ENCODE results near the gene TOX2.
A peak's percentile ranks its signal among the peaks of the same experiment; 100 is the strongest.

TOX2 gene

DNA sequence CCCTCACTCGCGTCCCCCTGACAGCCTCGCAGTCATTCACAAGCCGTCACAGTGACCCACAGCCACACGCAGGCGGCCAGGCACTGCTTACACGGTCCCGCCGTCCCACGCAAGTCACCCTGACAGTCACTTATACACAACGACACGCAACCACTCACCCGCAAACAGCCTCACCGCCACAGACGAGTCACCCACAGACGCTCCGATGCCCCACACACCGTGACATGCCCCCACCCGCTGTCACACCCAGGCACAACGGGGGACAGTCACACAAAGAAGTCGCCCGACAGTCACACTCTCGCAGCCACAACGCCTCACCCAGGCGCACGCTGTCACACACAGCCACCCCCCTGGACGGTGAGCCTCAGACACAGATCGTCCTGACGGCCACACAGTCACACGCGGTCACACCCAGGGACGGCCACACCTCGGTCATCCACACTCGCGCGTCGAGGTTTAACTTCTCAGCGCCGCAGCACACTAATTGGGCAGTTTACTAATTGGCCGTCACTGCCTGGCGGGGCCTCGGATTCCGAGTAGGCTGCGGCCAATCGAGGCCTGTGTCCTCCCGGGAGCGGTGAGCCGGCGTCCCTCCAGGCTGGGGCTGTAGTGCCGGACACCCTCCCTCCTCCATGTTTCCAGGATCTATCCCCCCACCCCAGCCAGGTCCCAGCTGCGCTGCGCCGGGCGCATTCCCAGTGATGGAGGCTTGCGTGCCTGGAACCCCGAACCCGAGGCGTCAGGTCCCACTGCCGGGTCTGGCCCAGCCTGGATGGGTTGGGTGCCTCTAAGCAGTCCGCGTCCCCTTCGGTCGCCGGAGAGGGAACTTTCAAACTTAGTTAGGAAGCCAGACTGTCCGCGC is 790 bp downstream of the TOX2 start:
- DNase-seq (ENCODE audit: extremely low read depth in 1 of 2, low read depth in 1 of 2): peak in 1 of 2 donors; percentile 4

DNA sequence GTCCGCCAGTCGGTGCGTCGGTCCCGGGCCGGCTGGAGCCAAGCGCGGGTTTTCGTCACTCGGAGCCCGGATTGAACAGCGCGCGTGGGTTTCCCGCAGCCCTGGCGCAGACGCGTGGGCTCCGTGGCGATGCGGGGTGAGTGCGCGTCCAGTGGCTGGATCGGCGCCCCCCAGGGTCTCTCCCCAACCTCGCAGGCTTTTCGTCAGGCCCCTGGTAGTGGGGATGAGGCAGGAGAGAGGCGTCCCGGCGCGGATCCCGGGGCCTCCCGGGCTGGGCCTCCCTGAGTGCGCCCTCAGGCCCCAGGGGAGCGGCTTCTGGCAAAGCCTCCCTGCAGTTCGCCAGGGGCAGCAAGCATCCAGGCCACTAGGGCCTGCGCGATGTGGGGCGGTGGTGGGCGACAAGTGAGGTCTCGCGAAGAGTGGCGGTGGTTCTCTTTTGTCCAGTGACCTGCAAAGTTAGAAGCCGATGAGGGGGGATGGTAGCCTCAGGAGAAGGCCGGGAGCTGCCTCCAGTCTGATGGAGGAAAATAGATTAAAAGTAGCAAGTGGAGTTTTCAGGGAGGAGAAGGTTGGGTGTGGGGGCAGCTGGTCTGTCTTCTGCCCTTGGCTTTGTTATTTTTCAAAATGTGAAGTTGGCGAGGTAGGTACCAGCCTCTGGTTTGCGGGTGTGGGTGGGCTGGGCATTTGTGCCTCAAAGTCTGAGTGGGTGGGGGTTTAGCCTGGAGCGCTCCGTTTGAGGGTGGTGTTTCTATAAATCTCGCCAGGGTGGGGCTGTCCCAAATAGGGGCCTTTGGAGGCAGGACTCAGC is 1.6 kb downstream of the TOX2 start:
- no peak for DNase-seq (ENCODE audit: extremely low read depth in 1 of 2, low read depth in 1 of 2)

DNA sequence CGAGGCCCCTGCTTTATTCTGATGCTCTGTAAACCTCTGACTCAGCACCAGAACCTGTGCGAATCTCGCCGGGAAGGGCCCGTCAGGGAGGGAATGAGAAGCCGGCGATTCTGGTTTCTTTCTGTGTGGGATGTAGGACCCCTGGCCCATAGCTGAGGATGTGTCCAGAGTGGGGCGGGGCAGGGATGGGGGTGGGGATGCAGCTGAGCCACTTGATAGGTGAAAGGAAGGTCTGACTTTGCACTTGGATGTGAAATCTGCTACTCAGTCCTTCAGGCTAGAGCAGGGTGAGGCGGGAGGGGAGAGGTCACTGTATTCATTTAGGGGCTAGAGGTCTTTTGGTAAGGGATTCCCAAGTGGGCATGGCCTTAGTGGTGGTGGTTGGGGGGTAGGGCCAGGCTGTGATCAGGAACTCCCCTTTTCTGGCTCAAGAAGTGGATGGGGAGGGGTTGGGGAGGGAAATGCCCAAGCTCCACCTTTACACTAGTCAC is 2.3 kb downstream of the TOX2 start:
- no peak for DNase-seq (ENCODE audit: extremely low read depth in 1 of 2, low read depth in 1 of 2)

DNA sequence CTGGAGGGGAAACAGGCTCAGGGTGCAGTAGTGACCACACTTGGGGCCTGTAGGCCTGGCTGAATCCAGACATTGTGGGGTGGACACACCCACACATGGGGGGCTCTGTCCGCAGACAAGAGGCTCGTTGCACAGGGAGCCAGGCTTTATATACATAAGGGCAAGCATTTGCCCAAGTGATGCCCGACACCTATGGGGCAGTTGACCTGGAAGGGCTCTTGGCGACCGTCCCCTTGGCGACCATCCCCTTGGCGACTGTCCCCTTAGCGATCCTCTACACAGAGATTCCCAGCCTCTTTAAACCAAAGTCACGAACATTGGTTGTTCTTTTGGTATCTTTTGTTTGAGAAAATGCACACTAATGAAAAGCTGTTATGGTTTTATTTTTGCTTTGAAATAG is 2.7 kb downstream of the TOX2 start:
- DNase-seq (ENCODE audit: extremely low read depth in 1 of 2, low read depth in 1 of 2): no peak

DNA sequence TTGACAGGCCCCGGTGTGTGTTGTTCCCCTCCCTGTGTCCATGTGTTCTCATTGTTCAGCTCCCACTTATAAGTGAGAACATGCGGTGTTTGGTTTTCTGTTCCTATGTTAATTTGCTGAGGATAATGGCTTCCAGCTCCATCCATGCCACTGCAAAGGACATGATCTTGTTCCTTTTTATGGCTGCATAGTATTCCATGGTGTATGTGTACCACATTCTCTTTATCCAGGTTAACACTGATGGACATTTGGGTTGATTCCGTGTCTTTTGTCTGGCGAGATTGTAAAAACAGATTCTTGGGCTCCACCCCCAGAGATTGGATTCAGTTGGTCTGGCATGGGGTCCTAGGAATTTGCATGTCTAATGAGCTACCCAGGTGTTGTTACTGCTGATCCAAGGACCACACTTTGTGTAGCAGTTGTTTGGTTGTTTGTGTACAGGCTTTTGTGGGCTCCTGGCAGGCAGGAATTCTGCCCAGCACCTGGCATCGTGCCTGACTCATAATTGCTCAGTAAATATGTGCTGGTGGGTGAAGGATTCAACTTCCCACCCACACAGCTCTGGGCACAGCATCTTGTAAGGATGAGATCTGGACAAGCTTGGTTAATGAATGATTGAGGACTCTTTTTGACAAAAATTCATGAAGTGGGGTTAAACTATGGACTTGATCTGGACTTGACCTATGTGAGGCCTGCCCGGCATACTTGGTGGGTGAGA is 5.2 kb downstream of the TOX2 start:
- no peak for DNase-seq (ENCODE audit: extremely low read depth in 1 of 2, low read depth in 1 of 2)

DNA sequence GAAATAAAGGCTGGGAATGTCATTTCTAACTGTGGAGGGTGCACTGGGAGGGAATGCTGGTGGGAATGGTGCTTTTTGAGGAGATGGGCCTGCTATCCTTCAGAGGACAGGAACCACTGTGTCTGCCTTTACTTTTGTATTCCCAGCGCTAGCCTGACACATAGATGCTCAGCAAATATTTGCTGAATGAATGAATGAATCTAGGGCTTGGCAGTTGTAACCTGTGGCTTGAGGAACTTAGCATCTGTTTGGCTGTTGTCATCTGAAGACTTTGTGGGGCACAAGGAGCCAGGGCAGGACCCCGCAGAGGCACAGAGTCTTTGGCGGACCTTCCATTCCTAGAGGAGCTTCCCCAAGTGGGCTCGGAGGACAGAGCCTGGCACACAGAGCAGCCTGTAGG is 6.1 kb downstream of the TOX2 start:
- no peak for DNase-seq (ENCODE audit: extremely low read depth in 1 of 2, low read depth in 1 of 2)

DNA sequence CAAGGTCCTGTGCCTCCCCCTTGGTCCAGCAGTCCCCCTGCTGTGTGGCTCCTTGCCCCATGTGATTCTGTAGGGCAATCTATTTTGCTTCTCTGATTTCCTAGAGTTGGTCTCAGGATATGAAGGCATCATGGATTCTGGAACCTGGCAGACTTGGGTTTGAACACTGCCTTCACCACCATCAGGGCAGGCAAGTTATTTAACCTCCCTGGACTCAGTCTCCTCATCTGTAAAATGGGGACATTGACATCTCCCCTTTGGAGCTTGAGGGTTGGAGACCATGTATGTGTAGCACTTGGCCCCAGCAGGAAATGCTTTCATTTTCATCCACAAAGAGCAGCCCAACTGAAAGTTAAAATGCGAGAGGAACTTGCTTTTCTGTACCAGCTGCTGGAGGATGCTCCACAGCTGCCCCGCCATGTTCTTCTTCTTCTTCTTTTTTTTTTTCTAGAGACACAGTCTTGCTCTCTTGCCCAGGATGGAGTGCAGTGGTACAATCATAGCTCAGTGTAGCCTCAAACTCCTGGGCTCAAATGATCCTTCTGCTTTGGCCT is 6.7 kb downstream of the TOX2 start:
- no peak for DNase-seq (ENCODE audit: extremely low read depth in 1 of 2, low read depth in 1 of 2)

DNA sequence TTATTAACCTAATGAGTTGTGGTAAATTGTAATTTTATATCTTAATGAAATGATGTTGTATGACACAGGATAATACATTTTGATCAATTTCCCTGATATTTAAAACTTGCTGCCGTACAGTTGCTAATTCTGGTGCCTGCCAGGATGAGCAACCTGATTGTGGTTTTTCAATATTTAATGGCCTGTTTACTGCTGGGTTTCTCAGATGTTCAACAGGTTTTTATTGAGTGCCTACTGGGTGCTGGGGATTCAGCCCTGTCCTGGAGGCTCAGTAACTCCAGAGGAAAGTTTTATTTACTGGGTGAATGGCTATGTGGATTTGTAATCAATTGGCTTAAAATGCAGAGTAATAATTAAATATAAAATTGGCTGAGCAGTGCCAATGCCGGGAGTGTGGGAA is 8.0 kb downstream of the TOX2 start:
- no peak for DNase-seq (ENCODE audit: extremely low read depth in 1 of 2, low read depth in 1 of 2)

DNA sequence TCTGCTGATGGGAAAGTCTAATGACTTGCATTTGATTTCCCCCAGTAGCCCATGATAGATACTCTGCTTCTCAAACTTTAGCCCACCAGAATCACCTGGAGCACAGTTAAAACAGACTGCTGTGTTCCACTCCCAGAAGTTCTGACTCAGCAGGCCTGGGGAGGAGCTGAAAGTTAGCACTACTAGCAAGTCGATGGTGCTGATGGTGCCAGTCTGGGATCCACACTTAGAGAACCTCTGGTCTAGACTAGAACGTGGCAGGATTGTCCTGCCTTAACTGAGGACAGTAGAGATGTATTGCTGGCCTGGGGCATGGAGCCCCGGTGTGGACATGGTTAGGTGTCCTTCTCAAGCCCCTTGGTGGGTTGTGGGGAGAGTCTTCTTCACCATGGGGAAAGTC is 8.7 kb downstream of the TOX2 start:
- no peak for DNase-seq (ENCODE audit: extremely low read depth in 1 of 2, low read depth in 1 of 2)

DNA sequence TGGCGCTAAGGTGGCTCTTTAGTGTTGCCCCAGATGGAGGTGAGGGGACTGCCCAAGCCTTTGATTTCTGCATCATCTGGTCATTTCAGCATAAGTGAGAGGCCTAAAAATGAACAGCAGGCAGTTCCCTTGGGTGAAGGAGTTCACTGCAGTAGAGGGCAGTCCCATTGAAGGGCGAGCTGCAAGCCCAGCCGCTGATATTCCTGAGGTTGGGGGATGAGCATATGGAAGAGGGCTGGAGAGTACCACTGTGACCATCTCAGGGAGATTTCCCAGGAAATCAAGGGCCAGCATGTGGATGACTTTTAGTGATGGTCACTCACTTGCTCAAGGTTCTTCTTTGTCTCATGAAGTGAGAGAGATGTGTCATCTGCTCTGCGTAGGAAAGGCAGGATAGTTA is 9.3 kb downstream of the TOX2 start:
- no peak for DNase-seq (ENCODE audit: extremely low read depth in 1 of 2, low read depth in 1 of 2)

DNA sequence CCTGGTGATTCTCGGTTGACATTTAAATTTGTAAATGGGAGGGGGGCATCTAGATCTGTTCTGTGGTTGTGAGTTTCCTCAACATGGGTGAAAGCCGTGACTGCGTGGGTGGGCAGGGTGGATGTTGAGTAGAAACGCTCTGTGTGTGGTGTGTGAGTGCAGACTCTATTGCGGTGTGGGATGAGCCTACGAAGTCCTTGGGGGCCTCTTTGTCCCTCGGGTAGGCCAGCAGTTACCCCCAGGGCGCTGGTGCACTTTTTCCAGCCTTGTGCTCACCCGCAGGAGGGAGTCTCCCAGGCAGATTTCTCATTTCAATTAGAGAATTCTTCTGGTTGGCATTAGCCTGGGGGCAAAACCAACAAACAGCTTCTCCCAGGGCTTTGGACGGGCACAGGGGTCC is 10.6 kb downstream of the TOX2 start:
- DNase-seq (ENCODE audit: extremely low read depth in 1 of 2, low read depth in 1 of 2): peak; percentile 17 to 33

DNA sequence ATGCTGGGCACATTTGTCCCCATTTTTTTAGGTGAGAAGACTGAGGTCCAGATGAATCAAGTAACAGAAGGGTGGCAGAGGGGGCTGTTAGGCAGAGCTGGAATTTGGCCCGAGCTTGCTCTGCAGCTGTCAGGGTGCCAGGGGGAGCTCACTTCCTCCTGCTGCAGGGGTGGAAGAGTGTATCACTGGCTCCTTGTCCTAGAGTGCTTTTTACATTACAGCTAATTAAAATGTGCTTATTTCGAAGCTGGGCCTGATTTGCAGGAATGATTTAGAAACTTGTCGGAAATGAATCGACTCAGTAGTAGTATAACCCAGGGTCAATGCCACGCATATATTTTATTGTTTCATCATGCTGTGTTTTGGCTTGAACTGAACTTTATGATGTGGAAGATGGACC is 11.1 kb downstream of the TOX2 start:
- DNase-seq (ENCODE audit: extremely low read depth in 1 of 2, low read depth in 1 of 2): no peak

DNA sequence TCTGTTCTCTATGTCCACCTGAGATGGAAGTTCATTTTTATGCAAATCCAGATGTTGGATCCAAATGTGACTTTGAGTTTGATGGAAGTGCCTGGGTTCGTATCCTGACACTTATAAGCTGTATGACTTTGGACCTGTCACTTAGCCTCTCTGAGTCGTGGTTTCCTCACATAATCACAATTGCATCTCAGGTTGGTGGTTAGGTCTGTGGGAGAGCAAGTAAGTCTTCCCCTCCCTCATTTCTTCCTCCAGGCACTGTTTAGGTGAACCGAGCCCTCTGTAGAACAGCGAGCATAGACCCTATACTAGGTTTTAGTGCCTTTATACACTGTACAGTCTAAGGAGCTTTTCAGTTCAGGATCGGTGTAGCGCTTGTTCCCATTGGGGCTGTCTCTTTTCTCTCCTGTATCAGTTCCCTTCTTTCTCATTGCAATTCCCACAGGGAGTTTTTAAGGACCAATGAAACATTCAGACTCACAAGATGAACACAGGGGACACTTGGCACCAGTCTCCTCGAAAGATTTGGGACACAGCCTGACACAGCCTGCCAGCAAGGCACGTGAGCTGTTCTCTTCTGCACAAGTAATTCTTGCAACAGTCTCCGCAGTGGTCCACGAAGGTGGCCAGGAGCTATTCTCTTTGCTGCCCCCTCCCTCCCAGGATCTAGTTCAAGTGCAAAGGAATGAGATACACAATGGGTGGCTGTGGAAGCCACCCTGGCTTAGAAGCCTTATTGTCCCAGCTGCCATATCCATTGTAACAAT is 11.8 kb downstream of the TOX2 start:
- DNase-seq (ENCODE audit: extremely low read depth in 1 of 2, low read depth in 1 of 2): no peak

DNA sequence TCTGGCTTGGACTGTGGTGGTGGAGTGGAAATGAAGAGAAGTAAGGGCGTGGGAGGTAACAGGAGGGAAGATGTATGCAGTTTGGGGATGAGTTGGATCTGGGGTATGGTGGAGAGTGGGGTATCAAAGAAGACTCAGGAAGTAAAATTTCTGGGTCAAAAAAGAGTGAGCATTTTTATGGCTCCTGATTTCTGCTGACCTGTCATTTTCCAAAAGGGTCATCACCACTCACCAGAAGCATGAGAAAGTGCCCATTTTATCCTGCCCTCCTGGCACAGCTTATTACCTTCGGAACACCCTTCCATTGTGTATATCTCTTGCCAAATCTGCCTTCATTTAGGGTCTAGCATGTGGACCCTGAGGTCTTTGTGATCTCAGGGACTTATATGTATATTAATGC is 17.3 kb downstream of the TOX2 start:
- DNase-seq (ENCODE audit: extremely low read depth in 1 of 2, low read depth in 1 of 2): no peak

DNA sequence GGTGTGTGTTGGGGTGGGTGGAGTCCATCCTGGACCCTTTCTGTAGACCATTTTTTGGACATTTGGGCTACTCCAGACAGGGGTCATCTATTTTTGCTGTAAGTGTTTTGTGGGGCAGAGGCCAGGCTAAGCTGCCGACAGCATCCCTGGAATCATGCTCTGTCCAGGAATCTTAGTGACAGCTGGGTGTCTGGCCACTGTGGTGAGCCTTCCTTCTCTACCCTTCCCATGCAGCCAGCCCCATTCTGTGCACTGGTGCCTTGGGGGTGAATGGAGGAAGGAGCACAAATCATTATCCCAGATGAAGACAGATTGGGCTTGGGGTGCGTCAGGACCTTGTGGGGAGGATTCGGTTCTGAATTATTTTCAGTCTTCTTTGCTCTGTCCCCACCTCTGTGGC is 20.2 kb downstream of the TOX2 start:
- DNase-seq (ENCODE audit: extremely low read depth in 1 of 2, low read depth in 1 of 2): no peak

DNA sequence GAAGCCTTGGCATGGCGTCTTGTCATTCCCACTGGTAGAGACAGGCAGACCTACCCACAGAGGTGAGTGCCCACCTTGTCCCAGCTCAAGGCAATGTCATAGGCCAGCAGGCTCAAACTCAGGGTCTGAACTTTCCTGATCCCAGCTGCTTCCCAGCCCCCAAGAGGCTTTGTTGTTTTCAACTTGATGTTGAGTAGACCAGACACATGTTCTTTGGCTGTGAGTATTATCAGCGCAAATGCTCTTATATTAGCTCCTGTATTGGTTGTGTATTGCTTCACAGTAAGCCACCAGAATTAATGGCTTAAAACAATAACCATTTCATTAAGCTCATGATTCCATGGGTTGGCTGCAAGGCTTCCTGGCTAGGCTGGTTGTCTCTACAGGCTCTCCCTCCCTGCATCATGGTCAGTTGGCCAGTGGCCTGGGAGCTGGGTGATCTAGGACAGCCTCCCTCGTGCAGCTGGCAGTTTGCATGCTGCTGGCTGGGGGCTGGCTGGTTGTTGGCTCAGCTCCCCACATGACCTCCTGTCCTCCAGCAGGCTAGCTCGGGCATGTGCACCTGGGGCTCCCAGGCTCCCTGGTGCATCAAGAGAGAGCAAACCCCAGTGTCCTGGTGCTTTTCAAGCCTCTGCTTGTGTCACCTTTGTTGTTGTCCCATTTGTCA is 21.6 kb downstream of the TOX2 start:
- no peak for DNase-seq (ENCODE audit: extremely low read depth in 1 of 2, low read depth in 1 of 2)

DNA sequence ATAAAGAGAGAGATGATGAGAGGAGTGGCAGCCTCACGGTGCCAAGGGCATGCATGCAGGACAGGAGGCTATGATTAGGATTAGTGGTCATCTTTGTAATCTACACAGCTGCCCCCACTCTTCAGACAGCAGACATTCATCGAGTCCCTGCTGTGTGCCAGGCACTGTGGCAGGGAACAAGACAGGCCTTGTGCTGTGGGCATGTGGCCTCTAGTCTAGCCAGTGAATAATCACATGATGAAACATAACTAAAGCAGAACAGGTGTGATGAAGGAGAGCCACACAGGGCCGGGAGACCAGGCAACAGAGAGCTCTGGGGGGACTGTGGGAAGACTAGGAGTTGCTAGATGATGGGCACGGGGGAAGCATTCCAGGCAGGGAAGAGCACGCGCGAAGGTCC is 22.2 kb downstream of the TOX2 start:
- DNase-seq (ENCODE audit: extremely low read depth in 1 of 2, low read depth in 1 of 2): no peak

DNA sequence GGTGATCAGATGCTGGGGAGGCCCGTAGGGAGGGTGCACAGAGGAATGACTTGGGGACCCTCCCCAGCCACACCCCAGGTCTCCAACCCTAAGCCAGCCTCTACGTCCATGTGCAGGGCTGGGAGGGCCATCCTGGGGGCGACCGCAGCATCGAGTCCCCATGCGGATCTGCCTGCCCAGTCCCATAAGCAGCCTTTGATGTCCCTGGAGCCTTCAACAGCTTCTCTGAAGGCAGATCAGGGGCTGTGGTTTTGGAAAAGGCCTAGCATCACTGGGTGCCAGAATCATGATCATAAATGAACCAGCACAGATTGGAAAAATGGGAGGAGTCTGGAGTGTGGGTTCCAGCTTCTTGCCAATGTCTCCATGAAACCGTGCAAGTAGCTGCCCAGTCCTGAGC is 22.9 kb downstream of the TOX2 start:
- no peak for DNase-seq (ENCODE audit: extremely low read depth in 1 of 2, low read depth in 1 of 2)

DNA sequence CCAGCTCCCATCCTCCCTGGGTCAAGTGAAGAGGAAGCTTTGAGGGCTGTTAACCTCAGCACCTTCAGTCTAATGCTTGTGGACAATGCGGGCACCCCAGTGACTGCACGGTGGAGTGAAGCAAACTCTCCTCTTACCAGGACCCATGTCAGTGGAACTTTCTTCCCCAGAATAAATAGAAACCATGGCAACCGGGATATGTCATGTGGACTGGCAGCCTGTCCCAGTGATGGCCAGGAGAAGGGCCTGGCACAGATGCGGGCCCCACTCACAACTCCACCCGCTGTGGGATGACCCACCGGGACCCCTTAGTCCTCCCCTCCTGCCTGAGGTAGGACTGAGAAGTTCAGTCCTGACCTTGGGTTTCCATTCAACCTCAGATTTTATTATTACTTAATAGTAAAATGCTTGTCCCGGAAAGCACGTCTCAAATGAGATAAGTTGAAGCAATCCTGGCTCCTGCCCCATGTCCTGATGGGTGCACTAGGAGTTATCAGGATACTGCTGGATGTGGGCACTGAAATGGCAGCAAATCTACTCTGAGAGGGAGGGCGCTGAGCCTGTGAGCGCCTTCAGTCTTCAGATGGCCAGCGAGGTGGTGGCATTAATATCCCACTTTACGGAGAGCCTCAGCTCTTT is 23.5 kb downstream of the TOX2 start:
- DNase-seq (ENCODE audit: extremely low read depth in 1 of 2, low read depth in 1 of 2): no peak

All from activated CD8-positive, alpha-beta memory T cell treated with anti-CD3 and anti-CD28 coated beads for 1 hour (primary cell).